GDM1 (cell line): ENCODE results near the gene TM7SF2.

Experiments
- DNase-seq: peaks from one replicate; lab custom pipeline; 2025; lab: John Stamatoyannopoulos, UW

Gene TM7SF2

GRCh38 chr11:65157336-65157735 is 45.7 kb downstream of the TM7SF2 start:
- no peak for DNase-seq

DNA sequence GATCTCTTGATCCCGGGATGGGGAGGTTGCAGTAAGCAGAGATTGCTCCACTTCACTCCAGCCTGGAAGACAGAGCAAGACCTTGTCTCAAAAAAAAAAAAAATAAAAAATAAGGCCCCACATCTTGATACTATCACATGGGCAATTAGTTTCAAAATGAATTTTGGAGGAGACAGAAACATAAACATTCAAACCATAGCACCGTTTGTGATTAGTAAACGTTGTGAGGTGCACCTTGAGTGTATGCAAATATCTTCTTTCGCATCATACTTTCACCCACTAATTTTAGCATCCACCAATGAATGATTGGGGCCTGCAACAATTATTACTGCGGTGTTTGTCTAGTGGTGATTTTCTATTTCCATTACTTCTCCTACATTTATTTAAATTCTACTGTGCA is 47.3 kb downstream of the TM7SF2 start:
- DNase-seq = no peak

GRCh38 chr11:65160643-65161042 is 49.0 kb downstream of the TM7SF2 start:
- DNase-seq = no peak

- DNase-seq = no peak
These were observed 52.0 kb downstream of the TM7SF2 start for GRCh38 chr11:65163684-65164083.
